H1 (cell line): ENCODE data around the gene ADCY2. TPM values are rescaled to one million over a fixed set of nuclear protein-coding genes. Genes with fewer than 3 reads are reported as not detected.

Experiments used
- CTCF ChIA-PET: fragments of 300-600 bp; sonication (Branson Sonifier 250); formaldehyde crosslinking; loops from one replicate; lab custom pipeline; 2021; ENCODE audit not compliant: partially characterized antibody; lab: Charles Lee
- POLR2A ChIA-PET: fragments of 300-600 bp; sonication (Branson Sonifier 250); formaldehyde crosslinking; loops from one replicate; lab custom pipeline; 2021; ENCODE audit warnings: inconsistent platforms; ENCODE audit not compliant: partially characterized antibody; lab: Charles Lee
- DNase-seq, 2 experiments: peaks; one replicate each; pipeline versions ENCODE4 v3.0.0 to v3.0.0-alpha.2; 2010 to 2022; ENCODE audit warnings: low spot score in 2 of 2, low read depth in 1 of 2, mixed read lengths in 1 of 2
- FAIRE-seq: peaks from 2 replicates; lab custom pipeline; 2011; peaks lifted over from hg19 to GRCh38; lab: Jason Lieb, UNC
- H2AFZ ChIP-seq: 2 replicates; pipeline ENCODE4 v1.8.1; 2012; ENCODE audit warnings: low read length, inconsistent platforms
- H2AK5ac ChIP-seq: 2 replicates; pipeline ENCODE4 v1.6.1; 2013; ENCODE audit warnings: low read depth, low read length
- H2BK120ac ChIP-seq: replicated peaks from 2 replicates; pipeline ENCODE3; 2013; ENCODE audit warnings: low read depth, low read length, inconsistent platforms
- H2BK12ac ChIP-seq: 2 replicates; pipeline ENCODE4 v1.6.1; 2013; ENCODE audit warnings: low read depth, low read length
- H2BK15ac ChIP-seq: 2 replicates; pipeline ENCODE4 v1.6.1; 2013; ENCODE audit warnings: low read length
- H2BK20ac ChIP-seq: 2 replicates; pipeline ENCODE4 v1.6.1; 2013; ENCODE audit warnings: low read length
- H2BK5ac ChIP-seq: 2 replicates; pipeline ENCODE4 v1.6.1; 2013; ENCODE audit warnings: low read depth, low read length
- H3K14ac ChIP-seq: 2 replicates; pipeline ENCODE4 v1.6.1; 2013; ENCODE audit warnings: inconsistent platforms; ENCODE audit not compliant: insufficient read length
- H3K18ac ChIP-seq: 2 replicates; pipeline ENCODE4 v1.6.1; 2013; ENCODE audit warnings: low read length; ENCODE audit errors: extremely low read depth
- H3K23ac ChIP-seq: 2 replicates; pipeline ENCODE4 v1.6.1; 2013; ENCODE audit warnings: inconsistent platforms; ENCODE audit not compliant: insufficient read length
- H3K23me2 ChIP-seq: 2 replicates; pipeline ENCODE4 v1.6.1; 2013; ENCODE audit warnings: low read depth, low read length
- H3K27ac ChIP-seq: 2 replicates; pipeline ENCODE4 v1.6.1; 2011; ENCODE audit warnings: low read depth, low read length, inconsistent platforms
- H3K27me3 ChIP-seq, 4 experiments: replicated peaks in 1 of 4; 1 replicate in 1 of 4; 2 replicates in 3 of 4; pipeline versions ENCODE4 v1.6.1 to v1.8.1; 2011 to 2013; ENCODE audit warnings: low read length in 3 of 4, mild to moderate bottlenecking in 3 of 4, inconsistent platforms in 2 of 4, mixed read lengths in 2 of 4, moderate library complexity in 1 of 4; ENCODE audit not compliant: control insufficient read depth in 3 of 4, insufficient read depth in 3 of 4; ENCODE audit errors: extremely low read depth in 1 of 4
- H3K36me3 ChIP-seq, 4 experiments: 2 replicates each; pipeline versions ENCODE4 v1.6.1 to v1.8.1; 2011 to 2013; ENCODE audit warnings: mild to moderate bottlenecking in 4 of 4, low read length in 3 of 4, moderate library complexity in 2 of 4, control low read depth in 1 of 4, inconsistent platforms in 1 of 4; ENCODE audit not compliant: insufficient read depth in 4 of 4, control insufficient read depth in 2 of 4
- H3K4ac ChIP-seq: replicated peaks from 2 replicates; pipeline ENCODE3; 2013; ENCODE audit warnings: low read length, low read depth, mixed read lengths, inconsistent platforms; ENCODE audit not compliant: insufficient read length
- H3K4me1 ChIP-seq, 4 experiments: replicated peaks in 1 of 4; 1 replicate in 1 of 4; 2 replicates in 3 of 4; pipeline versions ENCODE4 v1.6.1 to v1.8.1; 2011 to 2013; ENCODE audit warnings: low read length in 3 of 4, inconsistent platforms in 2 of 4, mixed read lengths in 1 of 4; ENCODE audit not compliant: insufficient read depth in 4 of 4, control insufficient read depth in 3 of 4
- H3K4me2 ChIP-seq, 2 experiments: 2 replicates each; pipeline versions ENCODE4 v1.6.1 to v1.8.1; 2011 to 2013; ENCODE audit warnings: low read depth in 2 of 2, low read length in 2 of 2, control low read depth in 1 of 2, inconsistent platforms in 1 of 2, mild to moderate bottlenecking in 1 of 2; ENCODE audit not compliant: insufficient read depth in 1 of 2
- H3K4me3 ChIP-seq, 4 experiments: fragments of 200-600, 300-600 bp in 1 of 4; sonication (generic), shearing (Covaris generic), sonication (Bioruptor Twin) in 1 of 4; 2 replicates each; pipeline versions ENCODE4 v1.5.1 to v1.8.1; 2011 to 2016; ENCODE audit warnings: low read length in 4 of 4, low read depth in 3 of 4, control low read depth in 2 of 4, inconsistent platforms in 2 of 4, mild to moderate bottlenecking in 2 of 4, mixed read lengths in 1 of 4, moderate library complexity in 1 of 4; ENCODE audit not compliant: insufficient read depth in 2 of 4; ENCODE audit errors: extremely low read depth in 1 of 4
- H3K56ac ChIP-seq: replicated peaks from 2 replicates; pipeline ENCODE3; 2013; ENCODE audit warnings: low read depth, mild to moderate bottlenecking, mixed read lengths, low read length, inconsistent platforms; ENCODE audit not compliant: insufficient read length
- H3K79me1 ChIP-seq: 2 replicates; pipeline ENCODE4 v1.6.1; 2013; ENCODE audit warnings: low read depth, low read length, control low read depth
- H3K79me2 ChIP-seq, 2 experiments: 2 replicates each; pipeline versions ENCODE4 v1.6.1 to v1.8.1; 2012 to 2013; ENCODE audit warnings: low read length in 2 of 2, mild to moderate bottlenecking in 2 of 2, inconsistent platforms in 1 of 2; ENCODE audit not compliant: insufficient read depth in 2 of 2, control insufficient read depth in 1 of 2
- H3K9ac ChIP-seq, 4 experiments: replicated peaks in 1 of 4; 1 replicate in 1 of 4; 2 replicates in 3 of 4; pipeline versions ENCODE4 v1.6.1 to v1.8.1; 2011 to 2013; ENCODE audit warnings: low read depth in 3 of 4, low read length in 3 of 4, control low read depth in 2 of 4, mild to moderate bottlenecking in 2 of 4, moderate library complexity in 2 of 4, inconsistent platforms in 1 of 4; ENCODE audit errors: extremely low read depth in 1 of 4
- H3K9me3 ChIP-seq, 2 experiments: 2 replicates each; pipeline versions ENCODE4 v1.6.1 to v1.8.1; 2012 to 2013; ENCODE audit warnings: mild to moderate bottlenecking in 2 of 2, moderate library complexity in 2 of 2, control low read depth in 1 of 2, inconsistent platforms in 1 of 2, low read depth in 1 of 2, low read length in 1 of 2, mixed read lengths in 1 of 2; ENCODE audit not compliant: insufficient read depth in 2 of 2
- H4K20me1 ChIP-seq, 2 experiments: replicated peaks in 1 of 2; 2 replicates each; pipeline versions ENCODE3 to v1.8.1; 2011 to 2013; ENCODE audit warnings: inconsistent platforms in 2 of 2, low read length in 2 of 2, mild to moderate bottlenecking in 1 of 2; ENCODE audit not compliant: insufficient read depth in 2 of 2, control insufficient read depth in 1 of 2
- H4K5ac ChIP-seq: 2 replicates; pipeline ENCODE4 v1.6.1; 2013; ENCODE audit warnings: low read length, low read depth, mixed read lengths, inconsistent platforms; ENCODE audit not compliant: insufficient read length
- H4K8ac ChIP-seq: 2 replicates; pipeline ENCODE4 v1.8.0; 2013; ENCODE audit warnings: mild to moderate bottlenecking, moderate library complexity, low read length, inconsistent platforms; ENCODE audit not compliant: insufficient read depth; ENCODE audit errors: extremely low read depth
- H4K91ac ChIP-seq: replicated peaks from 2 replicates; pipeline ENCODE3; 2013; ENCODE audit warnings: low read length, mixed read lengths, inconsistent platforms; ENCODE audit not compliant: insufficient read length
- CREB1 ChIP-seq: IDR thresholded peaks from 2 replicates; pipeline ENCODE4 v1.6.1; 2012; ENCODE audit warnings: inconsistent platforms
- PHF8 ChIP-seq: fragments of 200-600 bp; sonication (generic); conservative IDR thresholded peaks from 2 replicates; pipeline ENCODE4 v1.7.1; 2012; ENCODE audit warnings: low read depth, mild to moderate bottlenecking, inconsistent platforms, low read length, moderate library complexity
- POLR2AphosphoS5 ChIP-seq: IDR thresholded peaks from 2 replicates; pipeline ENCODE4 v1.6.1; 2011; ENCODE audit warnings: low read depth, low read length
- RBBP5 ChIP-seq: IDR thresholded peaks from 2 replicates; pipeline ENCODE4 v1.7.1; 2012; ENCODE audit warnings: low read depth, mild to moderate bottlenecking, inconsistent platforms, low read length, moderate library complexity, borderline replicate concordance
- SP1 ChIP-seq: IDR thresholded peaks from 2 replicates; pipeline ENCODE4 v1.6.1; 2011; ENCODE audit warnings: low read depth, low read length
- TAF7 ChIP-seq: optimal IDR thresholded peaks from 2 replicates; pipeline ENCODE3; 2011; ENCODE audit warnings: low read depth, mild to moderate bottlenecking, inconsistent platforms, low read length, moderate library complexity, borderline replicate concordance
- TCF12 ChIP-seq: IDR thresholded peaks from 2 replicates; pipeline ENCODE4 v1.6.1; 2011; ENCODE audit warnings: low read depth, mild to moderate bottlenecking, low read length
- WGBS, 2 experiments: shearing (Covaris generic) in 1 of 2; methylation state at CpG; one replicate each; pipeline versions ENCODE4 v1.1.6 to v1.1.7; 2013 to 2015; ENCODE audit warnings: low lambda C conversion rate in 2 of 2, mixed read lengths in 2 of 2, inconsistent platforms in 1 of 2, low coverage in 1 of 2, missing lambda C conversion rate in 1 of 2; ENCODE audit not compliant: insufficient replicate concordance in 2 of 2, insufficient coverage in 1 of 2, insufficient read length in 1 of 2; ENCODE audit errors: extremely low coverage in 1 of 2, missing lambda C conversion rate in 1 of 2; 5-methylcytosine and 5-hydroxymethylcytosine counted together
- polyA plus RNA-seq, 7 experiments: library from polyadenylated mRNA; depleted of rRNA in 3 of 7; stranded (reverse) in 5 of 7; unstranded in 2 of 7; fragments of >200 nt in 5 of 7; fragments of 200-250 nt in 2 of 7; gene quantifications; 1 replicate in 5 of 7; 2 replicates in 1 of 7; 4 replicates in 1 of 7; pipeline versions ENCODE4 v1.2.1 to v1.2.3, GENCODE V29; 2011 to 2013; ENCODE audit warnings: missing spikeins in 2 of 7, mixed read lengths in 2 of 7
- total RNA-seq: library from RNA; stranded (reverse); fragmentation: NEBNext Ultra II Directional; extraction: Animal tissue kit (Norgen Biotek cat#: 25700); gene quantifications from 2 replicates; pipeline ENCODE4 v1.2.1, GENCODE V29; 2021

The ADCY2 gene
- total and polyA plus RNA-seq, 2 of the 8 experiments (the other 6 are each of a cell fraction or from before 2014, with no cell fraction given) = 35.8 to 122 TPM

- Histone ChIP-seq H3K4me2 (no peak overlapping the region), H3K56ac (no peak overlapping the region), H4K91ac (no peak overlapping the region), H3K4me1 (no peaks in the 10 kb centered on the region), H3K4me3 (no peak overlapping the region), H4K8ac (no peak overlapping the region), H2BK12ac (no peak overlapping the region), H3K4ac (no peak overlapping the region), H4K5ac (no peak overlapping the region), H4K20me1 (no peaks in the 10 kb centered on the region), H2BK20ac (no peak overlapping the region), H3K36me3 (peaks cover 0 to 18% (median 10%) of the 10 kb centered on the region in 4 experiments; a peak in 5 of 8 replicates), H3K14ac (no peak overlapping the region), H3K27me3 (peaks cover 0 to 2% (median 0%) of the 10 kb centered on the region in 4 experiments; a peak in 1 of 7 replicates), H3K9ac (no peak overlapping the region; a peak in 1 of 7 replicates), H3K23me2 (no peaks in the 10 kb centered on the region), H3K79me2 (no peaks in the 10 kb centered on the region), H2BK5ac (no peak overlapping the region; the same call in 1 of the 2 replicates), H3K27ac (no peak overlapping the region), H3K9me3 (no peaks in the 10 kb centered on the region), H2BK120ac (no peak overlapping the region), H2AK5ac (no peak overlapping the region), H3K79me1 (no peaks in the 10 kb centered on the region), H3K23ac (no peak overlapping the region), H3K18ac (no peak overlapping the region), H2BK15ac (no peak overlapping the region), H2AFZ (no peak overlapping the region)
- TF ChIP-seq CREB1 (no peak), POLR2AphosphoS5 (peak; percentile 32; the same call in 1 of the 2 replicates), SP1 (no peak), RBBP5 (no peak), TCF12 (no peak), PHF8 (no peak), TAF7 (no peak)
- DNase-seq = no peak
- WGBS, 2 experiments = 97% methylated on average over 11 of the region's 11 CpGs; no CpG with 5 or more reads in 1 of the 2 experiments
- FAIRE-seq = no peak
- POLR2A ChIA-PET = interaction anchor here (0.8 kb wide), 1 partner anchor 9 kb away, joined by 3 read pairs; no protein-coding TSS in a partner anchor
- CTCF ChIA-PET = interaction anchor here (0.6 to 1.7 kb wide), 2 partner anchors 9 to 32 kb away, joined by 3 to 8 read pairs; no protein-coding TSS in a partner anchor
These were observed 429.7 kb downstream of the ADCY2 start for GRCh38 chr5:7825630-7826029.
